Stimulated activated CD8-positive, alpha-beta memory T cell treated with anti-CD3 and anti-CD28 coated beads, Interleukin-4, amount 100 ng/mL, for 4 hours (primary cell): ENCODE measurements around the gene WDR82.

ENCODE experiments used
- DNase-seq, 2 donors: peaks; one replicate each; pipeline ENCODE4 v3.0.0-alpha.2; 2020; ENCODE audit warnings: low read depth in 2 of 2, low spot score in 1 of 2

The WDR82 gene

GRCh38 chr3:52310861-52311575 lies 32.6 kb upstream of the WDR82 start:
- DNase-seq: peak; percentile 10 to 56

GRCh38 chr3:52308308-52308707 lies 29.9 kb upstream of the WDR82 start:
- DNase-seq: no peak

GRCh38 chr3:52306978-52307377 lies 28.5 kb upstream of the WDR82 start:
- DNase-seq: no peak

GRCh38 chr3:52305926-52306325 lies 27.5 kb upstream of the WDR82 start:
- no peak for DNase-seq

- DNase-seq: no peak
These were observed 25.4 kb upstream of the WDR82 start for GRCh38 chr3:52303811-52304210.

- DNase-seq: no peak
These were observed 24.1 kb upstream of the WDR82 start for GRCh38 chr3:52302426-52303145.

- no peak for DNase-seq
These were observed 21.6 kb upstream of the WDR82 start for GRCh38 chr3:52299879-52300611.

GRCh38 chr3:52299247-52299878 lies 20.9 kb upstream of the WDR82 start:
- DNase-seq: no peak

GRCh38 chr3:52298149-52299098 lies 20.0 kb upstream of the WDR82 start:
- no peak for DNase-seq

GRCh38 chr3:52297242-52298148 lies 19.0 kb upstream of the WDR82 start:
- DNase-seq: no peak

GRCh38 chr3:52295671-52296208 lies 17.3 kb upstream of the WDR82 start:
- DNase-seq: no peak

GRCh38 chr3:52294320-52295150 lies 16.1 kb upstream of the WDR82 start:
- no peak for DNase-seq

GRCh38 chr3:52293491-52294319 lies 15.3 kb upstream of the WDR82 start:
- no peak for DNase-seq

- no peak for DNase-seq
These were observed 14.0 kb upstream of the WDR82 start for GRCh38 chr3:52292247-52293065.

- peak in 1 of 2 donors; percentile 13 for DNase-seq
These were observed 13.2 kb upstream of the WDR82 start for GRCh38 chr3:52291508-52292181.
